Daoy (cell line): Measurements from ENCODE around the gene CIDEC. TPM values are rescaled to one million over a fixed set of nuclear protein-coding genes. Genes with fewer than 3 reads are reported as not detected.

Experiments used
- DNase-seq: peaks from one replicate; pipeline ENCODE4 v3.0.0-alpha.2; 2015; ENCODE audit warnings: low read depth
- total RNA-seq: library from RNA; depleted of rRNA; stranded (reverse); fragments of >200 nt; shearing (Covaris generic); gene quantifications from 2 replicates; pipeline ENCODE4 v1.2.3, GENCODE V29; 2014; rRNA removed

The CIDEC gene, protein sequence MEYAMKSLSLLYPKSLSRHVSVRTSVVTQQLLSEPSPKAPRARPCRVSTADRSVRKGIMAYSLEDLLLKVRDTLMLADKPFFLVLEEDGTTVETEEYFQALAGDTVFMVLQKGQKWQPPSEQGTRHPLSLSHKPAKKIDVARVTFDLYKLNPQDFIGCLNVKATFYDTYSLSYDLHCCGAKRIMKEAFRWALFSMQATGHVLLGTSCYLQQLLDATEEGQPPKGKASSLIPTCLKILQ
- total RNA-seq = not detected in 2 replicates

DNA sequence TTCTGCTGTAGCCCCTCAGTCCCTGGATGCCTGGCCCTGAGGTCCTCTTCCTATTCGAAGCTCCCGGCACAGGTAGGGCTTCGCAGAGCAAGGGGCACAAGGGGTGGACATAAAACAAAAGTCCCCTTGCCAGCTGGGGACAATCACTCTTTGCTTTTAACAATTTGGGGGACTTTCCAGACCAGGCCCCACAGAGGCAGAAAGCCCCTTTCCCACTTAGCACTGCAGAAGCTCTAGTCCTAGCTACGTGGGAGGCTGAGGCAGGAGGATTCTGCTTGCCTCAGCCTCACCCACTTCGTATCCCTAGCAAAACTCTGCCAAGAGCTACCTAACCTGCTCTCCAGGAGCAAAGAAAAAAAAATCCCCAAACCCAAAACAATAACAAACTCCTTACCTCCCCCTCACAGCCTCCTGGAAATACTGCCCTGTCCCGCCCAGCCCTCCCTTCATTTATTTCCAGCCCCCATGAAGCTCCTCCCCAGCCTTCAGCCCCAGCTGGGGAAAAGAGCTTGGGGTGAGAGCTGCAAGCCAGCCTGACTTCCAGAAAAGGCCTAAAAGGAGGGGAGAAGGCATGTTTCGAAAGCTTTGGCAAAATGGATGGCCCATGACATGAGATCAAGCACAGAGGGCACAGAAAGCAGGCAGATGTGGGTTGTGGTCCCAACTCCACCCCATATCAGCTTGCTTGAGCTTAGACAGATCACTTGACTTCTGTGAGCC, at the start of gene CIDEC:
Gene CIDEC (minus strand): TSS at position 424 of the 720 bp plus-strand sequence. CDS start 1,767 bp downstream, outside the sequence.
- no peak for DNase-seq

DNA sequence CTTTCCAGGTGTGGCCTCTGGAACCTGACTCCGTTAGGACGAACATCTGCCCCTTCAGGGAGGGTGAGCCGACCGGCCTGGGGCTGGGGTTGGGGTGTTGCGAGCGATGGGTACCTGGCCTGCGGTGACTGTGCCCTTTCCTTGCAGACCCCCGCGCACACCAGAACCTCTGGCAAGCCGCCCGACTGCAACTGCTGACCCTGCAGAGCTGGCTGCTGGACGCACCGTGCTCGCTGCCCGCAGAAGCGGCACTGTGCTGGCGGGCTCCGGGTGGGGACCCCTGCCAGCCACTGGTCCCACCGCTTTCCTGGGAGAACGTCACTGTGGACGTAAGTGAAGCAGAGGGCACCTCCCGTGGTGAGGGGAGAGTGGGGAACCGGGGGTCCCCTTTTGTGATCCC, 48.1 kb upstream of the CIDEC start:
- DNase-seq = no peak

DNA sequence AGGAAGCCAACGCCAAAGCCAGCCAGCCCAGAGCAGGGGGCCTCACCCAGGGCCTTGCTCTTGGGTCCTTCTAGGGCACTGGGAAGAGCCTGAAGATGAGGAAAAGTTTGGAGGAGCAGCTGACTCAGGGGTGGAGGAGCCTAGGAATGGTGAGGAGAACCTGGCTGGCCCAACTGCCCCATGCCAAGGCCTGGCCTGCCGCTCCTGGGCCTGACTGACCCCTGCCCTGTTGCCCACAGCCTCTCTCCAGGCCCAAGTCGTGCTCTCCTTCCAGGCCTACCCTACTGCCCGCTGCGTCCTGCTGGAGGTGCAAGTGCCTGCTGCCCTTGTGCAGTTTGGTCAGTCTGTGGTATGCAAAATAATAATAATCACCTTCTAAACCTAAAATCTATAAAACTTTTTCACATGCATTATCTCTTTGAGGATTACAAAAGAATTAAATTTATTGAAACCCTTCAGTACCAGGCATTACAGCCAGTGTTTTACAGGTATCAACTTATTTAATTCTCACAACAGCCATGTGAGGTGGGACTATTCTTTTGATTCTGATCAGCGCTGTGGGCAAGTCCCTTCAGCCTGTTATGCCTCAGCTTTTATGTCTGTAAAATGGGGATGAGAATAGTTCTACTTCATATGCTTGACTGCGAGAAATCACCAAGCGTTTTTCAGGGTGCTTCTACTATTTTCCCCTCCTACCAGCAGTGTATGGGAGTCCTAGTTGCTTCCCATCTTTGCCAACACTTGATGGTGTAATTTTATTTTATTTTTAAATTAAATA, 38.4 kb upstream of the CIDEC start:
- DNase-seq = no peak

DNA sequence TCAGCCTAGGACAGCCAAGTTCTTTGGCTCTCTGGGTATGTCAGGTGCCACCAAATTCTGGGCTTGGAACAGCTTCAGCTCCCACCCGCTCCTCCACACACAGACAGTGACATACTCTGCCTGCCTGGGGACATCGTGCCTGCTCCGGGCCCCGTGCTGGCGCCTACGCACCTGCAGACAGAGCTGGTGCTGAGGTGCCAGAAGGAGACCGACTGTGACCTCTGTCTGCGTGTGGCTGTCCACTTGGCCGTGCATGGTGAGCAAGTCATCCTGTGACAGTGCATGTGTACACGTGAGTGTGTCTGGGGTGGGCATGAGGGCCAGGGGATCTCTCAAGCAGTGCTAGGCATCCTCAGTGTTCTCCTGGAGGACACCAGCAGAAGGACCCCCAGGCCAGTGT, 37.8 kb upstream of the CIDEC start:
- DNase-seq = no peak

DNA sequence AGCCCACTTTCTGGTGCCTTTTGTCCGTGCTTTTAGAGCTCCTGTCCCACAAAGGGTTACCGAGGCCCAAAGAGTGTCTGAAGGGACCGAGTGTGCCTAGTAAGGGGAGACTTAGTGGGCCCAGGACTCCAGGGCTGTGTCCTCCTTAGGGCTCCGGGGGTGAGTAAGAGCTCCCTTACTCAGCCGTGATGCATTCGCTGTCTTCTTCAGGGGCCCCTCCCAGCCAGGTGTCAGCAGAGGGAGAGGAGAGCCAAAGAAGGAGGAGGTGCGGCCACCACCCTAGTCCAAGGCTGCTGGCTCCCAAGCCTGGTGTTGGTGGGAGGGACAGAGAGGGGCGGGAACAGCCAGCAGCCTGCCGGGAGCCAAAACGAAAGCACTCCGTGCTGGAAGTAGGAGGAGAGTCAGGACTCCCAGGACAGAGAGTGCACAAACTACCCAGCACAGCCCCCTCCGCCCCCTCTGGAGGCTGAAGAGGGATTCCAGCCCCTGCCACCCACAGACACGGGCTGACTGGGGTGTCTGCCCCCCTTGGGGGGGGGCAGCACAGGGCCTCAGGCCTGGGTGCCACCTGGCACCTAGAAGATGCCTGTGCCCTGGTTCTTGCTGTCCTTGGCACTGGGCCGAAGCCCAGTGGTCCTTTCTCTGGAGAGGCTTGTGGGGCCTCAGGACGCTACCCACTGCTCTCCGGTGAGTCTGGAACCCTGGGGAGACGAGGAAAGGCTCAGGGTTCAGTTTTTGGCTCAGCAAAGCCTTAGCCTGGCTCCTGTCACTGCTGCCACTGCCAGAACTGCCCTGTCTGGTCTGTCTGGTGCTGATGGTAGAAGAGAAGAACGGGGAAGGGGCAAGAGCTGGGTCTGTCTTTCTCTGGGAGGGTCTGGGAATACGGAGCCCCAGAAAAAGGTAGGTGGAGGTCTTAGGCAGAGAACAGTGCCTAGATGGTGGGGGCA, 37.0 kb upstream of the CIDEC start, which contains the start of gene IL17RC:
Gene IL17RC (plus strand): TSS at position 365 of the 947 bp plus-strand sequence. CDS start 218 bp downstream, at position 583.
- DNase-seq = peak; percentile 91

DNA sequence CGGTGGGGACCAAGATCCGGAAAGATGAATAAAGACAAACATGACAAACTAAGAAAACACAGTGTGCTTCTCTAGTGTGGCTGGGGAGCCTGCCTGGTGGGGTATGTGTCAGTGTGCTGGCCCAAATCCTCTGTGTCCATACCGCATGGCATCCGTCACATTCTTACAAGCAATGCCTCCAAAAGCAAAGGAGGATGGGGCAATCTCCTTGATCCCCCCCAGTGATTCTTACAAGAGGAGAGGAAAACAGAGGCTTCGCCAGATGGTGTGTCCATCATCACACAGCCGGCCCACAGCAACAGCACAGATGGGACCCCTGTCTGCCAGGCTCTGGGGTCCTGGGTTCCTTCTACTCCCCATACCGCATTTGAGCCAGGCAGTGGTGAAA, 36.3 kb upstream of the CIDEC start:
- DNase-seq = peak; percentile 46

DNA sequence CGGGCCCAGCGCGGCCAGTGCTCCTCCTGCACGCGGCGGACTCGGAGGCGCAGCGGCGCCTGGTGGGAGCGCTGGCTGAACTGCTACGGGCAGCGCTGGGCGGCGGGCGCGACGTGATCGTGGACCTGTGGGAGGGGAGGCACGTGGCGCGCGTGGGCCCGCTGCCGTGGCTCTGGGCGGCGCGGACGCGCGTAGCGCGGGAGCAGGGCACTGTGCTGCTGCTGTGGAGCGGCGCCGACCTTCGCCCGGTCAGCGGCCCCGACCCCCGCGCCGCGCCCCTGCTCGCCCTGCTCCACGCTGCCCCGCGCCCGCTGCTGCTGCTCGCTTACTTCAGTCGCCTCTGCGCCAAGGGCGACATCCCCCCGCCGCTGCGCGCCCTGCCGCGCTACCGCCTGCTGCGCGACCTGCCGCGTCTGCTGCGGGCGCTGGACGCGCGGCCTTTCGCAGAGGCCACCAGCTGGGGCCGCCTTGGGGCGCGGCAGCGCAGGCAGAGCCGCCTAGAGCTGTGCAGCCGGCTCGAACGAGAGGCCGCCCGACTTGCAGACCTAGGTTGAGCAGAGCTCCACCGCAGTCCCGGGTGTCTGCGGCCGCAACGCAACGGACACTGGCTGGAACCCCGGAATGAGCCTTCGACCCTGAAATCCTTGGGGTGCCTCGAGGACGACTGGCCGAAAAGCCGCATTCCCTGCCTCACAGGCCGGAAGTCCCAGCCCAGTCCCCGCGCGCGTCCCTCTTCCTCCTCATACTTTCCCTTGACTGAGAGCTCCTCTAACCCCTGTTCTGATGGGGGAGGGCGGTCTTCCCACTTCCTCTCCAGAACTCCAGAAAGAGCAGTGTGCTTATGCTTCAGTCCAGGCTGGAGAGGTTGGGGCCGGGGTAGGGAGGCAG, 35.4 kb upstream of the CIDEC start:
- peak; percentile 61 for DNase-seq

DNA sequence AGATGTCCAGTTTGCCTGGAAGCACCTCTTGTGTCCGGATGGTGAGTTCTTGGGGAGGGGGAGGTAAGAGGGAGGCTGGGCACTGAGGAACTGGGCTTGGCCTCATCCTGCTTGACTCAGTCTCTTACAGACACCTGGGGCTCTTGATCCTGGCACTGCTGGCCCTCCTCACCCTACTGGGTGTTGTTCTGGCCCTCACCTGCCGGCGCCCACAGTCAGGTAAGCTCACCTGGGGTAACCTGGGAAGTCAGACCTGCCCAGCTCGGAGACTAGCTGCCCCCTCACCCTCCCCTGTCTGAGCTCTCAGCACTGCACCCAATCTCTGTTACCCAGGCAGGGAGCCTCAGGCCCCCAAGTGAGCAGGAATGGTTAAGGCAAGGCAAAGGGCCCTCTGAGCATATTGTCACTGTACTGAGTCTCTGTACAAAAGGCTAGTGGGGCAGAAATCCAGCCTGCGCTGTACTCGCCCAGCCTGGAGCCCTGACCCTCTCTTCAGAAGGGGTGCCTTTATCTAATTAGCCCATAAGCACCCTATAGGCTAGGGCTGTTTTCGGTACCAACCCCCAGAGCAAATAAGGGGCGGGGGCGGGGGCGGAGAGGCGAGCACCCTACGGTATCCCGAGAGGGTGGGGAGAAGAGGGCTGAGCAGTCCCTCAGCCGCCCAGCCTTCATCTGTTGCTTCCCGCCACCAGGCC, 34.7 kb upstream of the CIDEC start:
- no peak for DNase-seq

DNA sequence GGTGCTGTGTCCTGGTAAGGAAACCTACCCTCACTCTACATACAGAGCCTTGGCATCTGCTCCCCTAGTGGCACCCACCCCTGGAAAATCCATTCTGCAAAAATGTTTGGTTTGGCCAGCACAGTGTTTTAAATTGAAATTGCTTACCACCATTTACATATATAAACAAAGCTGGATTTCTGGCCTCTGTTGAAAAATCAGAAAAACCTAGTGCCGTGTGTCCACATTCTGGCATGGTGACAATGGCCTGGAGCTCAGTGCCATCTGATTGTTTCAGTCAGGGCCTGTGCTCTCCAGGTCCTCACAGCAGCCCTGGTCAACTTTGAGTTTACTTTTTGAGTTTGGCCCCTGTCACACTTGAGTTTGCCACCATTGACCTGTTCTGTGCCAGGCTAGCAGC, 34.0 kb upstream of the CIDEC start:
- no peak for DNase-seq

DNA sequence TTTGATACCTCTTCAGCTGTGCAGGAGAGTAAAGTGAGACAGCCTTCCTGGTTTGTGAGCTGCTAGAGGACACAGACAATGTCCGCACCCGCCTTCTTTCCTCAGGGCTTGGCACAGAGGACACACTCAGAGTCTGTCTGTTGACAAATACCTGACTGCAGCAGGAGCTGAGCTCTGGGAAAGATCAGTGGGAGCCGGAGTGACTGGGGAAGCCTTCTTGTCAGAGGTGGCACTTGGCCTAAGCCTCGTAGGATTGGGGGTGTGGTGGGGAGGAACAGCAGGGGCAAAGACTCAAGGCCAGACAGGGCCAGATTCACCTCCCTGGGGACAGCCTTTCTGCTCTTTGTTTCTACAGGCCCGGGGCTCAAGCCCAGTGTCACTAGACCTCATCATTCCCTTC, 33.5 kb upstream of the CIDEC start:
- DNase-seq = no peak

DNA sequence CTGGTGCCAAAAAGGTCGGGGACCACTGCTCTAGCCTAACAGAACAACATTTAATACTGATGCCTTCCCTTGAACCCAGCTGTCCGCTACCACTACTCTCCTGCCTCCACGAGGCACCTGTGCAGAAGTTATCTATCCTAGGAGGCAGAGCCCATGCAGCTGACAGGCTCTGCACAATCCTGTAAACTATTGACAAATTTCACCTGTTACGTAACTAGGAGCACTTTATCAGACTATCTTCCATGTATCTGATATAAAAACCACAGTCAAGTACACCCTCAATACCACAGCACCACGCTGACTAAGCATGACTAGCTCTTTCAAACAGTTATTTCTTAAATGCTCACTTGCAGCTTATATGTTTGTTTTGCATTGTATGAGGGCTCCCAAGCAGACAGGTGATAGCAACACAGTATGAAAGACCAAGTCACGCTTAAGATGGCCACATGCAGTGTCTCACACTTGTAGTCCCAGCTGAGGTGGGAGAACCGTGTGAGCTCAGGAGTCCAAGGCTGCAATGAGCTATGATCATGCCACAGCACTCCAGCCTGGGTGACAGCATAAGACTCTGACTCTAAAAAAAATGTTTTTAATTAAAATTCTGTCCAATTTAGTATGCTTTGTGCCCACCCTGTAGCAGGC, 32.4 kb upstream of the CIDEC start:
- DNase-seq = peak; percentile 56

DNA sequence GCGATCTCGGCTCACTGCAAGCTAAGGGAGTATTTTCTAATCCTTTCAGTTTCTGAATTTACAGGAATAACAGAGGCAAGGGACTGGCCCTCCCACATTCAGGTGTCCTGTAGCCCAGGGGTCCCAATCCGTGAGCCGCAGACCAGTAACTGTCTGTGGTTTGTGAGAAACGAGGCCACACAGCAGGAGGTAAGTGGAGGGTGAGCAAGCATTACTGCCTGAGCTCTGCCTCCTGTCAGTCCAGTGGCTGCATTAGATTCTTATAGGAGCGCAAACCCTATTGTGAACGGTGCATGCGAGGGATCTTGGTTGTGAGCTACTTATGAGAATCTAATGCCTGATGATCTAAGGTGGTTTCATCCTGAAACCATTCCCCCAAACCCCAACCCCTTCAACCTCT, 31.8 kb upstream of the CIDEC start:
- peak; percentile 55 for DNase-seq

DNA sequence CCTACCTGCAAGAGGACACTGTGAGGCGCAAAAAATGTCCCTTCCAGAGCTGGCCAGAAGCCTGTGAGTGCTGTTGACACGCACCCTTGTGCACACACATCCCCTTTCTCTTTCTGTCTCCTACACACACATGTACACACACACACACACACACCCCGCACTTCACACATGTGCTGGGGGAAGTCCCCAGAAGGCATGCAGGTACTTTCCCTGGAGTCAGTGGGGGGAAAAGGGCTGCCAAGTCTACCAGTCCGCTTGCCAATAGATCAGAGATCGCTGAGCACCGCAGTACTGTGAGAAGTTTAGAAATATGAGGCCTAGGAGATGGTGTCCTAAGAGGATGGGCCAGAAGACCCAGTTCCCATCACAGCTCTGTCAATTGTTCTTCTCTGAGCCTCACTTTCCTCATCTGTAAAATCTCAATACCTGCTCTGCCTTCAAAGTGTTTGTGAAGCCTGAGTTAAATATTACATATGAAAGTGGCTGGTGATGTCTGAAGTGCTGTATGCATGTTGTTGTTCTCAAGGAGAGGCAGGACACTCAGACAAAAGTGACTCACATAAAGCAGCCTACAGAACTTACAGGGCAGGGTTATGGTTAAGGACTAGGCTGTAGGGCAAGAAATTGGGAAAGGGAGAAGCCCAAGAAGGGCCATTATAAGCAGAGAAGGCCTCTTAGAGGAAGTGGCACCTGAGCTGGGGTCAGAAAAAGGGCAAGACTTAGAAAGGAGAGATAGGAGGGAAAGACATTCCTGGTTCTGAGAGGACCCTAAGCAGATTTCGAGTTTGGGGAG, 29.4 kb upstream of the CIDEC start:
- DNase-seq = no peak

DNA sequence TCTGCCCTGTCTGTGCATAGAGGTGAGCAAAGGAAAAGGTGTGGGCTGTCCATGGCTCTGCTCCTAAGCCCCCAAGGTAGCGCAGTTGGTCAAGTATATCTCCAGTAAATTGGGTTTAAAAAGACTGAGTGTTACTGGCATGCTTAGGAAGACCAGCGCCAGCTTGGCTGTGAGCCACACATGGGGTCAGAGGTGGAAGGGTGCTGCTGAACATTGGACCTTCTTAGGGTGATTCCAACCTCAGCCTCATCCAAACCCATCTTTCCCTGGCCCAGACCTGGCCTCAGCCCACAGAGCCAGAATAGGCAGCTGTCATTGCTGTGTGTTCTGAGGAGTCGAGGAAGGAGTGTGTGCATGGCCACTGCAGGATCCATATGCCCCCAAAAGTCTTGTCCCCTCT, 28.2 kb upstream of the CIDEC start:
- DNase-seq = no peak

DNA sequence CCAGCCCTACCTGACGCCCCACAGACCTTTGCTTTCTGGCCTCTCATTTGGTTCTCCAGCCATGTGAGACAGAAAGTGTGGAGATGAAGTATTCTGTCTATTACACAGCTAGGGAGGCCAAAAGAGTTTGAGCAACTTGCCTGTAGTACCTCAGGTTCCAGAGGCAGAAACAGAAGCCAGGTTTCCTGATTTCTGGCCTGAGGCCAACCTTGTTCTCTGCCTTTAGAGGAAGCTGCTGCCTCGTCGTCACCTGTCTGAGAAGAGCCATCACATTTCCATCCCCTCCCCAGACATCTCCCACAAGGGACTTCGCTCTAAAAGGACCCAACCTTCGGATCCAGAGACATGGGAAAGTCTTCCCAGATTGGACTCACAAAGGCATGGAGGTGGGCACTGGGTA, 26.4 kb upstream of the CIDEC start:
- DNase-seq = no peak

DNA sequence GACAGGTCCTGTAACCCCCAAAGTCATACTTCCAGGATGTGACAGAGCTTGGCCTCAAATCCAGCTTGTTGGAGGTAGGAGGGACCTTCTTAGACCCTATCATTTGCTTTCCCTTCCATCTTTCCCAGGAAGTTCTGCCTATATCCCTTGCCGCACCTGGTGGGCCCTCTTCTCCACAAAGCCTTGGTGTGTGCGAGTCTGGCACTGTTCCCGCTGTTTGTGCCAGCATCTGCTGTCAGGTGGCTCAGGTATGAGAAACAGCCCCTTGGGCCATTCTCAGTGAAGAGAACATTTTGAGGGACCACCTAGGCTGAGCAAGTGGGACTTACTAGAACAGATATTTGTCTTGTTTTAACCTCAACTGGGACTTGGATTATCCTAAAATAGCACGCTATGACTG, 23.9 kb upstream of the CIDEC start:
- no peak for DNase-seq

DNA sequence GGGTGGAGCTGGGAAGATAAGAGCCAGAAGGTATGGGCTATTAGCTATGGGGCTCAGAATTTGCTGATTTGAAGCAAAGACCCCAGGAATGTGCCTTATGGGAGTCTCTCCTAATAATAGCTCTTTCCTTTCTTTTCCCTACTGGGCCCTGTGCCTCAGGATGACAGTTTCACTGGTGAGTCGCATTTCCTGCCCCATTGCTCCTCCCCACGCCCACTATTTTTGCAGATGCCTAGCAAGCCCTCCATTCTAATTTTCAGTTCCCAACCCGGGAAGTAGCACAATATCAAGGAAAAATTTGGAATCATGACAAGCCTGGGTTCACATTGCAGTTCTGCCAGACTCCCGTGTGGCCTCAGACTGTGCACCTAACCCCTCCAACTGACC, 23.2 kb upstream of the CIDEC start:
- DNase-seq = peak; percentile 22
